GM15510 (cell line): ENCODE data around the gene CDY2B.
"Not testable (repeated sequence)": the region's sequence is repeated elsewhere in the genome, so short reads cannot be mapped to it uniquely, and the experiment has no call there.

Experiments
- POLR2A ChIP-seq: IDR thresholded peaks from 3 replicates; pipeline ENCODE4 v1.6.1; 2011; ENCODE audit warnings: borderline replicate concordance; ENCODE audit not compliant: insufficient read length; ENCODE audit errors: extremely low read depth

CDY2B gene, protein sequence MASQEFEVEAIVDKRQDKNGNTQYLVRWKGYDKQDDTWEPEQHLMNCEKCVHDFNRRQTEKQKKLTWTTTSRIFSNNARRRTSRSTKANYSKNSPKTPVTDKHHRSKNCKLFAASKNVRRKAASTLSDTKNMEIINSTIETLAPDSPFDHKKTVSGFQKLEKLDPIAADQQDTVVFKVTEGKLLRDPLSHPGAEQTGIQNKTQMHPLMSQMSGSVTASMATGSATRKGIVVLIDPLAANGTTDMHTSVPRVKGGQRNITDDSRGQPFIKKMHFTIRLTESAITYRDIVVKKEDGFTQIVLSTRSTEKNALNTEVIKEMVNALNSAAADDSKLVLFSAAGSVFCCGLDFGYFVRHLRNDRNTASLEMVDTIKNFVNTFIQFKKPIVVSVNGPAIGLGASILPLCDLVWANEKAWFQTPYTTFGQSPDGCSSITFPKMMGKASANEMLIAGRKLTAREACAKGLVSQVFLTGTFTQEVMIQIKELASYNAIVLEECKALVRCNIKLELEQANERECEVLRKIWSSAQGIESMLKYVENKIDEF

DNA sequence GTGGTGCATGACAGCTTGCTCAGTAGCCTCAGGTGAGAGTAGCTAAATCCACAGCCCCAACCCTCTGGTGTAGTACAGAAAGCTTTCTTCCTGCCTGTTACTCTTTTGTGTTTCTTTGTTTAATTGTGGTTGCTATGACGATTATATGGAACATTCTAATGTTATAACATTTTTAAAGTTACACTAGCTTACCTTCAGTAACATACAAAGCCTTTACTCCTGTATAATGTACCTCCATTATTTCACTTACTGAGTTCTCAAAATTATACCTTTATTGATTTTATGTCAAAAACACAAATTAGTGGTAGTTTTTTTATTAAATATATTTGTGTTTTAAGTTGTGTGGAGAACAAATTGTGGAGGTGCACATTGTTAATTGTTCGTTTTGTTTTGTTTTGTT, at the start of gene CDY2B:
TSS of gene CDY2B (minus strand) at position 101 of the 400 bp plus-strand sequence. CDS start 328 bp downstream, outside the sequence.
- TF ChIP-seq POLR2A = not testable (repeated sequence)
